ENCODE results near the gene C2.

Gene C2
- total RNA-seq, result 0.32 to 6.4 (median 1.1) reads per million in 3 experiments

- no peak for DNase-seq
These were observed at the start of gene C2 for GRCh38 chr6:31927242-31927862. Gene C2 (plus strand): TSS chr6:31927717. CDS start chr6:31927753, 36 bp downstream.

- DNase-seq, result no peak
These were observed 49.3 kb upstream of the C2 start for GRCh38 chr6:31878222-31878621.

GRCh38 chr6:31878726-31879125 is 48.8 kb upstream of the C2 start, which contains the start of gene SLC44A4:
Gene SLC44A4 (minus strand): TSS chr6:31878997. CDS start chr6:31878980, 17 bp downstream.
- DNase-seq, result no peak

GRCh38 chr6:31879143-31879542 is 48.4 kb upstream of the C2 start:
- DNase-seq, result no peak

GRCh38 chr6:31879901-31880300 is 47.6 kb upstream of the C2 start:
- no peak for DNase-seq

GRCh38 chr6:31880616-31881015 is 46.9 kb upstream of the C2 start:
- no peak for DNase-seq

GRCh38 chr6:31881136-31881859 is 46.2 kb upstream of the C2 start:
- DNase-seq, result no peak

GRCh38 chr6:31882344-31882743 is 45.2 kb upstream of the C2 start:
- DNase-seq, result no peak

- DNase-seq, result no peak
These were observed 43.8 kb upstream of the C2 start for GRCh38 chr6:31883676-31884075.

- DNase-seq, result no peak
These were observed 42.9 kb upstream of the C2 start for GRCh38 chr6:31884528-31885035.

GRCh38 chr6:31886541-31886991 is 41.0 kb upstream of the C2 start:
- no peak for DNase-seq

GRCh38 chr6:31887173-31888007 is 40.1 kb upstream of the C2 start:
- no peak for DNase-seq

GRCh38 chr6:31888276-31889258 is 39.0 kb upstream of the C2 start:
- peak; percentile 35 for DNase-seq

GRCh38 chr6:31889331-31889972 is 38.1 kb upstream of the C2 start:
- DNase-seq, result no peak

- no peak for DNase-seq
These were observed 34.7 kb upstream of the C2 start for GRCh38 chr6:31892821-31893220.

GRCh38 chr6:31896493-31896855 is 31.0 kb upstream of the C2 start:
- no peak for DNase-seq

- no peak for DNase-seq
These were observed 30.5 kb upstream of the C2 start for GRCh38 chr6:31896856-31897611.

- DNase-seq, result peak; percentile 83
These were observed 29.7 kb upstream of the C2 start, which contains the start of gene EHMT2 for GRCh38 chr6:31897612-31898382. Gene EHMT2 (minus strand): TSS chr6:31897698. CDS start chr6:31897677, 21 bp downstream.

GRCh38 chr6:31898383-31899011 is 29.0 kb upstream of the C2 start:
- DNase-seq, result peak; percentile 64
